ENCODE measurements around the gene SNX19. TPM values are rescaled to one million over a fixed set of nuclear protein-coding genes. Genes with fewer than 3 reads are reported as not detected.

SNX19 gene
- total RNA-seq, 1 donor from 2014 or later: 67.4 TPM

- H3K27me3 ChIP-seq (ENCODE audit: low read depth): no peaks in the 10 kb centered on the region
- H3K27ac ChIP-seq: no peak overlapping the region
- ATAC-seq: no peak
- TF ChIP-seq, protein P1, sequence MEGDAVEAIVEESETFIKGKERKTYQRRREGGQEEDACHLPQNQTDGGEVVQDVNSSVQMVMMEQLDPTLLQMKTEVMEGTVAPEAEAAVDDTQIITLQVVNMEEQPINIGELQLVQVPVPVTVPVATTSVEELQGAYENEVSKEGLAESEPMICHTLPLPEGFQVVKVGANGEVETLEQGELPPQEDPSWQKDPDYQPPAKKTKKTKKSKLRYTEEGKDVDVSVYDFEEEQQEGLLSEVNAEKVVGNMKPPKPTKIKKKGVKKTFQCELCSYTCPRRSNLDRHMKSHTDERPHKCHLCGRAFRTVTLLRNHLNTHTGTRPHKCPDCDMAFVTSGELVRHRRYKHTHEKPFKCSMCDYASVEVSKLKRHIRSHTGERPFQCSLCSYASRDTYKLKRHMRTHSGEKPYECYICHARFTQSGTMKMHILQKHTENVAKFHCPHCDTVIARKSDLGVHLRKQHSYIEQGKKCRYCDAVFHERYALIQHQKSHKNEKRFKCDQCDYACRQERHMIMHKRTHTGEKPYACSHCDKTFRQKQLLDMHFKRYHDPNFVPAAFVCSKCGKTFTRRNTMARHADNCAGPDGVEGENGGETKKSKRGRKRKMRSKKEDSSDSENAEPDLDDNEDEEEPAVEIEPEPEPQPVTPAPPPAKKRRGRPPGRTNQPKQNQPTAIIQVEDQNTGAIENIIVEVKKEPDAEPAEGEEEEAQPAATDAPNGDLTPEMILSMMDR (IDR thresholded peaks at IDR 0.05): no peak
- no peaks in the 10 kb centered on the region for H3K9me3 ChIP-seq
- no peak for DNase-seq
- intact Hi-C loops (cut with DNase I): no loop called here
- H3K4me3 ChIP-seq: no peak overlapping the region
- peaks cover 6% of the 10 kb centered on the region for H3K4me1 ChIP-seq
- H3K36me3 ChIP-seq: no peaks in the 10 kb centered on the region
Observed at GRCh38 chr11:130832566-130833425, 83.5 kb downstream of the SNX19 start.

DNA sequence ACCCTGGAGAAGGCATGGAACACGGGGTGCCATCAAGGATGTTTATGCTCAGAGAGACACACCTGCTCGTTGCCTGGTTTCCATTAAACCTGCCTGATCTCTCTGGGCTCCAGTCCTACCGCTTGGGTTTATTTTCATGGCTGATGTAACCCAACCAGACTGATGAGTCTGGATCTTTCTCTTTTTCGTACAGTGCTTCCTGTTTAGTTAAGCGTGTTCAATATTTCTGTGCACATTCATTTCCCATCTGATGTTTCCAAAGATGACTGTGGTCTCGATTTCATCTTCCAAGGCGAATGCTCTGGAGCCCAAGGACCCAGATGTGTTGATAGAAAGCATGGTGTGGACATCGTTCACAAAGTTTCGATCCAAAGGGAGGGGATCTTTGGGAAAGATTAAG lies 84.3 kb downstream of the SNX19 start:
- intact Hi-C loops (cut with DNase I): no loop called here
- Histone ChIP-seq H3K4me3 (no peak overlapping the region), H3K36me3 (no peaks in the 10 kb centered on the region), H3K9me3 (no peaks in the 10 kb centered on the region), H3K4me1 (peaks cover 6% of the 10 kb centered on the region), H3K27me3 (ENCODE audit: low read depth) (no peaks in the 10 kb centered on the region), H3K27ac (no peak overlapping the region)
- DNase-seq (no peak), ATAC-seq (no peak)
- TF ChIP-seq, protein P1 (IDR thresholded peaks at IDR 0.05): no peak

- H3K4me3 ChIP-seq: no peak overlapping the region
- H3K9me3 ChIP-seq: no peaks in the 10 kb centered on the region
- DNase-seq (no peak), ATAC-seq (no peak)
- H3K4me1 ChIP-seq: peaks cover 6% of the 10 kb centered on the region
- no peak overlapping the region for H3K27ac ChIP-seq
- no peaks in the 10 kb centered on the region for H3K27me3 ChIP-seq (ENCODE audit: low read depth)
- no peaks in the 10 kb centered on the region for H3K36me3 ChIP-seq
- intact Hi-C loops (cut with DNase I): no loop called here
- TF ChIP-seq, protein P1 (IDR thresholded peaks at IDR 0.05): no peak
Observed at GRCh38 chr11:130831506-130831905, 84.8 kb downstream of the SNX19 start.

DNA sequence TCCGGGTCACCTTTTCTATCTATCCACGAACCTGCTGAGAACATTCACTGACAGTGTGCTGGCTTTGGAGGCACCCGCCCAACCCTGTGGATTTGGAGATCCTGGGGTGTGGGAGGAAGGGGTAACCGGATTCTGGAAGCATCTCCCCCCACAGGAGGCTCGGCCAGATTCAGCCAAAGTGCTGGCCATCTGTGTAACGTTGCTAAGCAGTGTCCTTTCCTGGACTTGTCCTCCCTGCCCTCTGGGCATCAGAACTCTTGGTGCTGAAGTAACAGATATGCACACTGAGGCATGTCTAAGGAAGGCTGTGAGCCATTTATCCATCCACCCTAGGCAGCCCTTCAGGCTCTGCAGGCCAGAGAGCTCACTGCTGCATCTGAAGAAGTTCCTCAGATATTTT lies 85.7 kb downstream of the SNX19 start:
- DNase-seq (no peak), ATAC-seq (peak; percentile 5 to 10)
- no peak overlapping the region for H3K4me3 ChIP-seq
- TF ChIP-seq, protein P1 (IDR thresholded peaks at IDR 0.05): no peak
- H3K27ac ChIP-seq: peak overlapping the region; percentile 24
- H3K27me3 ChIP-seq (ENCODE audit: low read depth): no peaks in the 10 kb centered on the region
- no peaks in the 10 kb centered on the region for H3K36me3 ChIP-seq
- H3K4me1 ChIP-seq: peaks cover 6% of the 10 kb centered on the region
- H3K9me3 ChIP-seq: no peaks in the 10 kb centered on the region
- intact Hi-C loops (cut with DNase I): no loop called here

- DNase-seq (no peak), ATAC-seq (peak; percentile 44 to 56)
- TF ChIP-seq, protein P1 (IDR thresholded peaks at IDR 0.05): no peak
- Histone ChIP-seq H3K27ac (no peak overlapping the region), H3K36me3 (no peaks in the 10 kb centered on the region), H3K4me3 (no peak overlapping the region), H3K9me3 (no peaks in the 10 kb centered on the region), H3K27me3 (ENCODE audit: low read depth) (no peaks in the 10 kb centered on the region), H3K4me1 (peaks cover 6% of the 10 kb centered on the region)
- intact Hi-C loops (cut with DNase I): no loop called here
Observed at GRCh38 chr11:130829920-130830511, 86.3 kb downstream of the SNX19 start.
